ENCODE data around the gene CHTOP. TPM values are rescaled to one million over a fixed set of nuclear protein-coding genes. Genes with fewer than 3 reads are reported as not detected.

The CHTOP gene
- total RNA-seq, 1 experiment from 2014 or later = 83.9 TPM

- ChIA-PET CTCF (no interaction called here), POLR2A (ENCODE audit: unreplicated experiment) (interaction anchor here (0.6 kb wide), 2 partner anchors 129 to 1839 kb away, joined by 3 to 4 read pairs; no protein-coding TSS in a partner anchor)
- no peak for DNase-seq
- intact Hi-C loops (cut with micrococcal nuclease; ENCODE audit: unreplicated experiment) = loop anchor here (2.0 kb wide), 1 partner anchor 35 kb away; the partner anchor contains the start of gene ILF2
- H3K27me3 ChIP-seq (ENCODE audit: insufficient read depth, low read depth) = no peaks in the 10 kb centered on the region
- peaks cover 65% of the 10 kb centered on the region for H3K79me2 ChIP-seq (ENCODE audit: low read depth)
- no peak overlapping the region for H3K27ac ChIP-seq
- peaks cover 32% of the 10 kb centered on the region for H3F3A ChIP-seq (ENCODE audit: insufficient read depth, low read depth)
- H3K36me3 ChIP-seq (ENCODE audit: low read depth) = peaks cover 45% of the 10 kb centered on the region
- TF ChIP-seq CTCF (conservative IDR thresholded peaks at IDR 0.05) (no peak), EZH2 (IDR thresholded peaks at IDR 0.05; ENCODE audit: low read depth) (no peak)
- peaks cover 20% of the 10 kb centered on the region for H4K20me1 ChIP-seq (ENCODE audit: insufficient read depth)
- H3K4me1 ChIP-seq (replicated peaks; ENCODE audit: insufficient read depth) = peaks cover 20% of the 10 kb centered on the region
- no peaks in the 10 kb centered on the region for H3K9me2 ChIP-seq (ENCODE audit: insufficient read depth)
- H3K4me3 ChIP-seq = peak overlapping the region; percentile 96; the same call in 1 of the 2 replicates
- no peak overlapping the region for H2AFZ ChIP-seq
- no TSS peak for BruUV-seq (replicated peaks)
- H3K4me2 ChIP-seq = peak overlapping the region; percentile 80
- no peaks in the 10 kb centered on the region for H3K9me3 ChIP-seq (ENCODE audit: insufficient read depth, low read depth)
Measured at GRCh38 chr1:153635872-153636271, 2.0 kb downstream of the CHTOP start.

GRCh38 chr1:153636312-153636711 lies 2.4 kb downstream of the CHTOP start:
- Histone ChIP-seq H3K4me2 (peak overlapping the region; percentile 80), H3K79me2 (ENCODE audit: low read depth) (peaks cover 69% of the 10 kb centered on the region), H3K4me3 (peak overlapping the region; percentile 96; the same call in 1 of the 2 replicates), H3K27me3 (ENCODE audit: insufficient read depth, low read depth) (no peaks in the 10 kb centered on the region), H2AFZ (no peak overlapping the region), H3K27ac (no peak overlapping the region), H3K4me1 (replicated peaks; ENCODE audit: insufficient read depth) (peaks cover 20% of the 10 kb centered on the region), H3K9me3 (ENCODE audit: insufficient read depth, low read depth) (no peaks in the 10 kb centered on the region), H3K36me3 (ENCODE audit: low read depth) (peaks cover 50% of the 10 kb centered on the region), H3F3A (ENCODE audit: insufficient read depth, low read depth) (peaks cover 36% of the 10 kb centered on the region), H3K9me2 (ENCODE audit: insufficient read depth) (no peaks in the 10 kb centered on the region), H4K20me1 (ENCODE audit: insufficient read depth) (peaks cover 24% of the 10 kb centered on the region)
- intact Hi-C loops (cut with micrococcal nuclease; ENCODE audit: unreplicated experiment) = no loop called here
- BruUV-seq (replicated peaks) = no TSS peak
- CTCF ChIA-PET = no interaction called here
- DNase-seq = no peak
- TF ChIP-seq EZH2 (IDR thresholded peaks at IDR 0.05; ENCODE audit: low read depth) = no peak
- TF ChIP-seq CTCF (conservative IDR thresholded peaks at IDR 0.05) = no peak
- POLR2A ChIA-PET (ENCODE audit: unreplicated experiment) = interaction anchor here (0.6 kb wide), 2 partner anchors 129 to 1839 kb away, joined by 3 to 4 read pairs; no protein-coding TSS in a partner anchor

GRCh38 chr1:153638261-153638660 lies 4.4 kb downstream of the CHTOP start:
- H3K9me3 ChIP-seq (ENCODE audit: insufficient read depth, low read depth) = no peaks in the 10 kb centered on the region
- H4K20me1 ChIP-seq (ENCODE audit: insufficient read depth) = peaks cover 33% of the 10 kb centered on the region
- peaks cover 16% of the 10 kb centered on the region for H3K4me1 ChIP-seq (replicated peaks; ENCODE audit: insufficient read depth)
- no peaks in the 10 kb centered on the region for H3K27me3 ChIP-seq (ENCODE audit: insufficient read depth, low read depth)
- no peak for TF ChIP-seq EZH2 (IDR thresholded peaks at IDR 0.05; ENCODE audit: low read depth)
- TF ChIP-seq CTCF (conservative IDR thresholded peaks at IDR 0.05) = no peak
- H3K4me3 ChIP-seq = no peak overlapping the region
- intact Hi-C loops (cut with micrococcal nuclease; ENCODE audit: unreplicated experiment) = no loop called here
- peaks cover 46% of the 10 kb centered on the region for H3F3A ChIP-seq (ENCODE audit: insufficient read depth, low read depth)
- POLR2A ChIA-PET (ENCODE audit: unreplicated experiment) = interaction anchor here (0.6 to 0.9 kb wide), 3 partner anchors 11 to 66 kb away, joined by 3 to 4 read pairs (median 4); no protein-coding TSS in a partner anchor
- no peak for DNase-seq
- CTCF ChIA-PET = no interaction called here
- H3K4me2 ChIP-seq = no peak overlapping the region
- no TSS peak for BruUV-seq (replicated peaks)
- H3K9me2 ChIP-seq (ENCODE audit: insufficient read depth) = no peaks in the 10 kb centered on the region
- H3K36me3 ChIP-seq (ENCODE audit: low read depth) = peaks cover 69% of the 10 kb centered on the region
- peaks cover 84% of the 10 kb centered on the region for H3K79me2 ChIP-seq (ENCODE audit: low read depth)
- H3K27ac ChIP-seq = no peak overlapping the region
- H2AFZ ChIP-seq = no peak overlapping the region

All from PC-9 (cell line).